ENCODE results near the gene SRL.
"Not testable (repeated sequence)": the region's sequence is repeated elsewhere in the genome, so short reads cannot be mapped to it uniquely, and the experiment has no call there.

Gene SRL

DNA sequence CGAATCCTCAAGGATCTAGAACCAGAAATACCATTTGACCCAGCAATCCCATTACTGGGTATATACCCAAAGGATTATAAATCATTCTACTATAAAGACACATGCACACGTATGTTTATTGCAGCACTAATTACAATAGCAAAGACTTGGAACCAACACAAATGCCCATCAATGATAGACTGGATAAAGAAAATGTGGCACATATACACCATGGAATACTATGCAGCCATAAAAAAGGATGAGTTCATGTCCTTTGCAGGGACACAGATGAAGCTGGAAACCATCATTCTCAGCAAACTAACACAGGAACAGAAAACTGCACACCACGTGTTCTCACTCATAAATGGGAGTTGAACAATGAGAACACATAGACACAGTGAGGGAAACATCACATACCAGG, 85.4 kb downstream of the SRL start:
- DNase-seq = not testable (repeated sequence)

- not testable (repeated sequence) for DNase-seq
These were observed 88.5 kb downstream of the SRL start for GRCh38 chr16:4153364-4153763.

- no peak for DNase-seq
These were observed 89.6 kb downstream of the SRL start for GRCh38 chr16:4152267-4152666.

DNA sequence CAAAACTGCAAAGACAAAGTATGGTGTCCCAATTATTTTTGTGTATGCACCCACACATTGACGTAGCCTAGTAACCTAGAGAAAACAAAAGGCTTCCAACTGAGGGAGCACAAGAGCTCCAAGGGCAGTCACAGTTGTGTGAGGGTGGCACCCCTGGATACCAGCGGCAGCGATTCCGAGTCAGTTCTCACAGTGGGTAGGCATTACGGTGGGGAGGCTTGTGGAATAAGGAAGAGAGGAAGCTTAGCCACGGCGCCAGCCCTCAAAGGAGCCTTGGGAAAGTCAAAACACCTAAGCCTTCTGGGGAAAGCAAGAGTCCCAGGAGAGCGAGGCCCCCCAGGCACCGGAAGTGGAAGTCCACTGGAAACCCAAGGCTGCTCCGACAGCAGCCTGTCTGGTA, 94.6 kb downstream of the SRL start:
- DNase-seq = no peak

GRCh38 chr16:4142268-4142667, 99.6 kb downstream of the SRL start:
- peak; percentile 96 for DNase-seq

- no peak for DNase-seq
These were observed 100.3 kb downstream of the SRL start for GRCh38 chr16:4141604-4142003.

DNA sequence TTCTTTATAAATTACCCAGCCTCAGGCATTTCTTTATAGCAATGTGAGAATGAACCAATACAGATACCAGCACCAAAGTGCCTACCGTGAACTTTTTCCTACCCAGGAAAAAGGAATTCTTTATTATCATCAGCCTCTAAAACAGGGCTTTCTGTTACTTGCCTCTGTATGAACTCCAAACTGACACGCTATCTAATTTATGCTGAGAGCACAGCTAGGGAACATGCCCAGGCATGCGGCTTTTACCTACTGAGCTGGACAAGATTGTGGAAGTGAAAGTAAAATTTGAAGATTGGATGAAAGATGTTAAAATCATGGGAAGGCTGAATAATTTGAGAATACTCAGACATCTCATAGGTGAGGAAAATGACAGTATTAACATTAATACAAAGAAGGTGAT, 101.2 kb downstream of the SRL start:
- DNase-seq = peak; percentile 81

DNA sequence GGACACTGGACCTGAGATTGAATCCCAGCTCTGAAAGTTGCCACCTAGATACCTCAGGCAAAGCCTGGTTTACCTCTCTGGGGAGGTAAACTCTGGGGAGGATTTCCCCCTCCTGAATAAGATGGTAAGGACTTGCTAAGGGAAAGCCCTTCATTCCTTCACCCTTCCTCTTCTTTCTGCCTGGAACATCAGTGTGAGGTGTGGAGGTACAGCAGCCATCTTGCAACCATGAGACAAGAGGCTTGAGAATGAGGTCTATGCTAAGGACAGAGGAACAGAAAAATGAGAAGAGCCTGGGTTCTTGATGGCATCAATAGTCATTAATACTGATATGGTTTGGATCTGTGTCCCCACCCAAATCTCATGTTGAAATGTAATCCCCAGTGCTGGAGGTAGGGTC, 101.9 kb downstream of the SRL start:
- no peak for DNase-seq

Measured in MV-4-11 (cell line).